ENCODE measurements around the gene MC1R. TPM values are rescaled to one million over a fixed set of nuclear protein-coding genes. Genes with fewer than 3 reads are reported as not detected.

MC1R gene
- total and polyA plus RNA-seq, 2 of the 8 experiments (the other 6 are each of a cell fraction or from before 2014, with no cell fraction given), result 2.2 to 2.9 TPM

DNA sequence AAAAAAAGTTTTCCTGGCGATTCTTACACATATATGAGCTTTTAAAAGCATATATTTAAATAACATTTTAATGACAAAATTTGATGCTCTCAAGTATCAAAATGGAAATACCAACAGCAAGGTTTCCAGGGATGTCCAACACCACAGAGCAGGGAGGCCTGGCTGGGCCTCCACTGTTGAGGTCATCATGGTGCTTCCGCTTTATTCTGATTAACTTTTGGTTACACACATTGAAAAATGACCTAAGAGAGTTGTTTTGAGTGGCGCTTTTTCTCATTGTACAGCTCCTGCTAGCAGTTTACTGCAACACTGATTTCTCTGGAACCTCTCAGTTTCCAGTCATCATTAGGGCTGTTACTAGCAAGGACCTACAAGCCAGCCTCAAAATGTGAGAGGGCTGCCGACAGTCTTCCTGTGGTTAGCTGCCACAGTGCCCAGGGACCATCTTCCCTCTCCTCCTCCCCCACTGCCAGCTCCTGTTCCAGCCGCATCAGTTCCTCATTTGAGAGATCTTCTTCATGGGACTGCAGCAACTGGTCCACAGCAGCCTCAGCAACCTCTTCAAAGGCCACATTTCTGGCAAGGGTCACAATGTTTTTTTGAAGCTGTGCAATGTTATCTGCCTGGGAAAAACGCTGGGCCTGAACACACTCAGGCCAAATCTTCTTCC, 51.2 kb downstream of the MC1R start (continued):
- TF ChIP-seq JUND (IDR thresholded peaks at IDR 0.05; ENCODE audit: low read length) (no peak), CHD2 (IDR thresholded peaks at IDR 0.05; ENCODE audit: low read length) (no peak), TEAD4 (IDR thresholded peaks at IDR 0.05; ENCODE audit: low read depth, low read length) (no peak), GABPA (IDR thresholded peaks at IDR 0.05; ENCODE audit: borderline replicate concordance, insufficient read depth, low read length) (no peak), RNF2 (IDR thresholded peaks at IDR 0.05; ENCODE audit: borderline replicate concordance, low read depth, low read length, missing control alignments, poor library complexity, severe bottlenecking) (no peak), BCL11A (IDR thresholded peaks at IDR 0.05; ENCODE audit: low read depth in 2 of 2, low read length in 2 of 2) (no peak)
- TF ChIP-seq, protein P1, sequence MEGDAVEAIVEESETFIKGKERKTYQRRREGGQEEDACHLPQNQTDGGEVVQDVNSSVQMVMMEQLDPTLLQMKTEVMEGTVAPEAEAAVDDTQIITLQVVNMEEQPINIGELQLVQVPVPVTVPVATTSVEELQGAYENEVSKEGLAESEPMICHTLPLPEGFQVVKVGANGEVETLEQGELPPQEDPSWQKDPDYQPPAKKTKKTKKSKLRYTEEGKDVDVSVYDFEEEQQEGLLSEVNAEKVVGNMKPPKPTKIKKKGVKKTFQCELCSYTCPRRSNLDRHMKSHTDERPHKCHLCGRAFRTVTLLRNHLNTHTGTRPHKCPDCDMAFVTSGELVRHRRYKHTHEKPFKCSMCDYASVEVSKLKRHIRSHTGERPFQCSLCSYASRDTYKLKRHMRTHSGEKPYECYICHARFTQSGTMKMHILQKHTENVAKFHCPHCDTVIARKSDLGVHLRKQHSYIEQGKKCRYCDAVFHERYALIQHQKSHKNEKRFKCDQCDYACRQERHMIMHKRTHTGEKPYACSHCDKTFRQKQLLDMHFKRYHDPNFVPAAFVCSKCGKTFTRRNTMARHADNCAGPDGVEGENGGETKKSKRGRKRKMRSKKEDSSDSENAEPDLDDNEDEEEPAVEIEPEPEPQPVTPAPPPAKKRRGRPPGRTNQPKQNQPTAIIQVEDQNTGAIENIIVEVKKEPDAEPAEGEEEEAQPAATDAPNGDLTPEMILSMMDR (IDR thresholded peaks at IDR 0.05; ENCODE audit: control extremely low read depth in 1 of 3, insufficient read depth in 1 of 3, low read depth in 1 of 3, low read length in 3 of 3), result no peak

Other genes starting within 250 kb of the MC1R start
- 76.8 and 83.9 TPM in 2 replicates for gene CDK10, start 232.2 kb upstream of the MC1R start, total RNA-seq (2021; fragmentation: NEBNext Ultra II Directional; extraction: Animal tissue kit (Norgen Biotek cat#: 25700))
- 49.5 and 87.5 TPM in 2 replicates for gene CDK10, start 232.2 kb upstream of the MC1R start, polyA plus RNA-seq (2011; rRNA removed)
- gene SPATA2L, start 217.2 kb upstream of the MC1R start, total RNA-seq (2021; fragmentation: NEBNext Ultra II Directional; extraction: Animal tissue kit (Norgen Biotek cat#: 25700)), result 12.5 and 12.7 TPM in 2 replicates
- 9.3 and 17.7 TPM in 2 replicates for gene SPATA2L, start 217.2 kb upstream of the MC1R start, polyA plus RNA-seq (2011; rRNA removed)
- 5.4 and 5.8 TPM in 2 replicates for gene VPS9D1, start 198.0 kb upstream of the MC1R start, total RNA-seq (2021; fragmentation: NEBNext Ultra II Directional; extraction: Animal tissue kit (Norgen Biotek cat#: 25700))
- gene VPS9D1, start 198.0 kb upstream of the MC1R start, polyA plus RNA-seq (2011; rRNA removed), result 2.9 and 6.0 TPM in 2 replicates
- gene ZNF276, start 197.3 kb upstream of the MC1R start, total RNA-seq (2021; fragmentation: NEBNext Ultra II Directional; extraction: Animal tissue kit (Norgen Biotek cat#: 25700)), result 9.3 and 9.6 TPM in 2 replicates
- gene ZNF276, start 197.3 kb upstream of the MC1R start, polyA plus RNA-seq (2011; rRNA removed), result 6.4 and 10.0 TPM in 2 replicates
- gene FANCA, start 102.2 kb upstream of the MC1R start, total RNA-seq (2021; fragmentation: NEBNext Ultra II Directional; extraction: Animal tissue kit (Norgen Biotek cat#: 25700)), result 78.5 and 85.9 TPM in 2 replicates
- 75.9 and 96.9 TPM in 2 replicates for gene FANCA, start 102.2 kb upstream of the MC1R start, polyA plus RNA-seq (2011; rRNA removed)
- gene SPIRE2, start 90.4 kb upstream of the MC1R start, total RNA-seq (2021; fragmentation: NEBNext Ultra II Directional; extraction: Animal tissue kit (Norgen Biotek cat#: 25700)), result 12.2 and 15.4 TPM in 2 replicates
- 7.4 and 10.2 TPM in 2 replicates for gene SPIRE2, start 90.4 kb upstream of the MC1R start, polyA plus RNA-seq (2011; rRNA removed)
- 92.2 and 102 TPM in 2 replicates for gene TCF25, start 45.3 kb upstream of the MC1R start, total RNA-seq (2021; fragmentation: NEBNext Ultra II Directional; extraction: Animal tissue kit (Norgen Biotek cat#: 25700))
- 78.1 and 102 TPM in 2 replicates for gene TCF25, start 45.3 kb upstream of the MC1R start, polyA plus RNA-seq (2011; rRNA removed)
- gene TUBB3, start 4.5 kb downstream of the MC1R start, total RNA-seq (2021; fragmentation: NEBNext Ultra II Directional; extraction: Animal tissue kit (Norgen Biotek cat#: 25700)), result 275 and 292 TPM in 2 replicates
- 393 and 420 TPM in 2 replicates for gene TUBB3, start 4.5 kb downstream of the MC1R start, polyA plus RNA-seq (2011; rRNA removed)
- 48.3 and 53.0 TPM in 2 replicates for gene DEF8, start 29.9 kb downstream of the MC1R start, total RNA-seq (2021; fragmentation: NEBNext Ultra II Directional; extraction: Animal tissue kit (Norgen Biotek cat#: 25700))
- 110 and 155 TPM in 2 replicates for gene DEF8, start 29.9 kb downstream of the MC1R start, polyA plus RNA-seq (2011; rRNA removed)
- 69.9 and 76.0 TPM in 2 replicates for gene DBNDD1, start 100.6 kb downstream of the MC1R start, total RNA-seq (2021; fragmentation: NEBNext Ultra II Directional; extraction: Animal tissue kit (Norgen Biotek cat#: 25700))
- gene DBNDD1, start 100.6 kb downstream of the MC1R start, polyA plus RNA-seq (2011; rRNA removed), result 92.6 and 128 TPM in 2 replicates
- not detected in 2 replicates for gene PRDM7, start 158.5 kb downstream of the MC1R start, total RNA-seq (2021; fragmentation: NEBNext Ultra II Directional; extraction: Animal tissue kit (Norgen Biotek cat#: 25700))
- gene PRDM7, start 158.5 kb downstream of the MC1R start, polyA plus RNA-seq (2011; rRNA removed), result 0.02 TPM in 1 of 2 replicates, not detected in the other